ENCODE measurements around the gene MSLN.

Gene MSLN

GRCh38 chr16:724188-725040 is 36.1 kb upstream of the MSLN start:
- DNase-seq: no peak

GRCh38 chr16:725041-725376 is 35.5 kb upstream of the MSLN start:
- no peak for DNase-seq

GRCh38 chr16:725463-726187 is 34.9 kb upstream of the MSLN start:
- no peak for DNase-seq

DNA sequence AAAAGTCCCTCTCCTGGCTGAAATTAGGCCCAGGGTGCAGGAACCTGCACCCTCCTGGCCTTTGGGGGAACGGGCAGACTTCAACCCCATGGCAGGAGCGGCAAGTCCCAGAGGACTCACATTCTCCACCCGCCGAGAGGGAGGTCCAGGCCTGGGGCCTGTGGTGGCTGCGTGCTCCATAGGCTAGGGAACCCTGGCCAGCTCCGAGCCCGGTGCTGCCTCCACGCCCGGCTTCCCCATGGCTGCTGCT is 34.4 kb upstream of the MSLN start:
- DNase-seq: no peak

DNA sequence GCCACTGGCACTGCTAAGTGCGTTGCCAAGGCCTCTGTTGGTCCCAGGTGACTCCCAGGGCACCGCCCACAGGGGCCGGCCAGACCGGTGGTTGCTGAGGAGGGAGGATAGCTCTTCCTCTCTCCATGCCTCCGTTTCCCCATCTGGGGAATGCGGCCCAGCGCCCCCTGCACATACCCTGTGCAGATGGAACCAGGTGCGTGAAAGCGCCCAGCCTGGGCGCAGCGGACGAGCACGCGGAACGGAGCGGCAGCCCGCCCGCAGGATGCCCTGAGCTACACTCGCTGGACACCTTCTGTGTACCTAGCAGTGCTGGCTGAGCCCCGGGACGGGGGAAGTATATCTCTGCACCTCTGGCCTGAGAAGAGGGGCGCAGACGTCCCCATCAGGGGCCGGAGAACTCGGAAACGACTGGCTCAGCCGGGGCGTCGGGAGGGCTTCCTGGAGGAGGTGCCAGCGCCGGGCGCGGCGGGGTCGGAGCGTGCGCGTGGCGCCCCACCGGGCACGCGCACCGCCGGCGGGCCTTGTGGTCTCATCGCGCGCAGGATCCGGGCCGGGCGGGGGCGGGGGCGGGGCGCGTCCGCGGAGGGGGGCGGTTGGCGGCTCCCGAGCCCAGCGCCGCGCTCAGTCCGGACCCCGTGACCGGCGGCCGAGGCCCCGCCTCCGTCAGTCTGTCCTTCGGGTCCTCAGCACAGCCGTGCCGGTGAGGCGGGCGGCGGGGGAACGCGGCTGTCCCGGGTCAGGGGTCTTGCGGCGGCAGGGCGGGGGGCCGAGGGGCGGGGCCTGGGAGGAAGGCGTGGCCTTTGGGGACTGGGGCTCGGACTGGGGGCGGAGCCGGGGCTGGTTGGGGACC is 33.9 kb upstream of the MSLN start, which contains the start of the genes CCDC78 and HAGHL:
Gene CCDC78 (minus strand): TSS at position 6 of the 853 bp plus-strand sequence. CDS start 76 bp downstream, outside the sequence.
Gene HAGHL (plus strand): TSS at position 669 of the 853 bp plus-strand sequence. CDS start 404 bp downstream, outside the sequence.
- no peak for DNase-seq

DNA sequence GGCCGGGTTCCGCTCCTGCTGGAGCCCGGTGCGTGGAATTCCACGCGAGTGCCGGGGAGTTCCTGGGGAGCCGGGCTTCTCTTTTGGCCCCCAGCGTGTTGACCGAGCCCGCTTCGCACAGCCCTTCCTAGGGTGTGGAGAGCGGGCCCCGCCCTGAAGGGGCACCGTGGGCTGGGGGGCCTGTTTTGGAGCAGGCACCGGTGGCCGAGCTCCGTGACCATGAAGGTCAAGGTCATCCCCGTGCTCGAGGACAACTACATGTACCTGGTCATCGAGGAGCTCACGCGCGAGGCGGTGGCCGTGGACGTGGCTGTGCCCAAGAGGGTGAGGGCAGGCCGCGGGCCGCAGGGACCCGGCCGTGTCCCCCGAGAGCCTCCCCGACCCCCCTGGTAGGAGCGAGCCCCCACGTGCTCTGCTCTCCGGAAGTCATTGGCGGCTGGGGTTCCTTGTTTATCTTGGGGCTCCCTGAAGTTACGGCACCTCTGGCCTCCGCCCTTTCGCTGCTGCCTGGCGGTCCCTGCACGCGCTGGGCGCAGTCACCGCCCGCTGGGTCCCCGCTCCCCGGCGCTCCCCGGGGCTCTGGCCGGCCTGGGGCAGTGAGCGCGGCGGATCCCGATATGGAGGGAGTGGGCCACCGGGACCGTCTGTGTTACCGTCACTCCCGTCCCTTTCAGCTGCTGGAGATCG is 33.1 kb upstream of the MSLN start:
- DNase-seq: no peak

DNA sequence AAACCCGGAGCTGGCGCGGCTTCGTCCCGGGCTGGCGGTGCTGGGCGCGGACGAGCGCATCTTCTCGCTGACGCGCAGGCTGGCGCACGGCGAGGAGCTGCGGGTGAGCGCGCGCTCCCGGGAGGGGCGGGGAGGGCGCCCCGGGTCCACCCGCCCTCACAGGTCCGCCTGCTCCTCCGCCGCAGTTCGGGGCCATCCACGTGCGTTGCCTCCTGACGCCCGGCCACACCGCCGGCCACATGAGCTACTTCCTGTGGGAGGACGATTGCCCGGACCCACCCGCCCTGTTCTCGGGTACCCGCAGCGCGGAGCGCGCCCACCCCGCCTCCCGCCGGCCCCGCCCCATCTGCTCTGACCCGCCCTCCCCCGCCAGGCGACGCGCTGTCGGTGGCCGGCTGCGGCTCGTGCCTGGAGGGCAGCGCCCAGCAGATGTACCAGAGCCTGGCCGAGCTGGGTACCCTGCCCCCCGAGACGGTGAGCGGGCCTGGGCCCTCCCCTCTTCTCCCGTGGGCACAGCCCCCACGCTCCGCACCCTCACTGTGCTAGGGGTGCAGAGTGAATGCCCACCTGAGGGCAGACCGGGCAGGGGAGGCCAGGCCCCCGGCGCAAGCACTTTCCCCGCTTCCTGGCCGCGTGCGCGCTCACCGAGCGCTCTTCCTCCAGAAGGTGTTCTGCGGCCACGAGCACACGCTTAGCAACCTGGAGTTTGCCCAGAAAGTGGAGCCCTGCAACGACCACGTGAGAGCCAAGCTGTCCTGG is 32.2 kb upstream of the MSLN start:
- no peak for DNase-seq

DNA sequence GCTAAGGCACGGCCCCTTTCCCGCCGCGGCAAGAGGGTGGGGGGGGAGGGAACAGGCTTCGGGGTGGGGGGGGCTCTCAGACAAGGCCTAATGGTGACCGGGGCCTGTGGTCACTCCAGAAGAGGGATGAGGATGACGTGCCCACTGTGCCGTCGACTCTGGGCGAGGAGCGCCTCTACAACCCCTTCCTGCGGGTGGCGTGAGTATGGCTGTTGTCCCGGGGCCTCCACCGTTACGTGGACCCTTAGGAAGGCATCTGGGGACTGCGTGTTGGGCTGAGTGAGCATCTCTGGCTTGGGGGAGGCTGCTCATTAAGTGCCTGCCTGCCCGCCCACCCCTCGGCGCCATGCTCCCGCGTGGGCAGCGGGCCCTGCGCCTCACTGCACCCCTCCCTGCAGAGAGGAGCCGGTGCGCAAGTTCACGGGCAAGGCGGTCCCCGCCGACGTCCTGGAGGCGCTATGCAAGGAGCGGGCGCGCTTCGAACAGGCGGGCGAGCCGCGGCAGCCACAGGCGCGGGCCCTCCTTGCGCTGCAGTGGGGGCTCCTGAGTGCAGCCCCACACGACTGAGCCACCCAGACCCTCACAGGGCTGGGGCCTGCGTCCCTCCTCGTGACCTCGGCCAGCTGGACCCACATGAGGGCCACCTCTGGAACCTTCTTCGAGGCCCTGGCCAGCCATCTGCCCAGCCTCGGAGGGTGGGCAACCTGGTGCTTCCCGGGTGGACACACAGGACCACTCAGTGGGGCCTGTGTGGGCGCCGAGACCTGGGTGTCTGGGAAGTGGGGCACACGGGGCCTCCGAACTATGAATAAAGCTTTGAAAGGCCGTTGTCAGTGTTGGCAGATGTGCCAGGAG is 31.4 kb upstream of the MSLN start:
- DNase-seq: no peak

DNA sequence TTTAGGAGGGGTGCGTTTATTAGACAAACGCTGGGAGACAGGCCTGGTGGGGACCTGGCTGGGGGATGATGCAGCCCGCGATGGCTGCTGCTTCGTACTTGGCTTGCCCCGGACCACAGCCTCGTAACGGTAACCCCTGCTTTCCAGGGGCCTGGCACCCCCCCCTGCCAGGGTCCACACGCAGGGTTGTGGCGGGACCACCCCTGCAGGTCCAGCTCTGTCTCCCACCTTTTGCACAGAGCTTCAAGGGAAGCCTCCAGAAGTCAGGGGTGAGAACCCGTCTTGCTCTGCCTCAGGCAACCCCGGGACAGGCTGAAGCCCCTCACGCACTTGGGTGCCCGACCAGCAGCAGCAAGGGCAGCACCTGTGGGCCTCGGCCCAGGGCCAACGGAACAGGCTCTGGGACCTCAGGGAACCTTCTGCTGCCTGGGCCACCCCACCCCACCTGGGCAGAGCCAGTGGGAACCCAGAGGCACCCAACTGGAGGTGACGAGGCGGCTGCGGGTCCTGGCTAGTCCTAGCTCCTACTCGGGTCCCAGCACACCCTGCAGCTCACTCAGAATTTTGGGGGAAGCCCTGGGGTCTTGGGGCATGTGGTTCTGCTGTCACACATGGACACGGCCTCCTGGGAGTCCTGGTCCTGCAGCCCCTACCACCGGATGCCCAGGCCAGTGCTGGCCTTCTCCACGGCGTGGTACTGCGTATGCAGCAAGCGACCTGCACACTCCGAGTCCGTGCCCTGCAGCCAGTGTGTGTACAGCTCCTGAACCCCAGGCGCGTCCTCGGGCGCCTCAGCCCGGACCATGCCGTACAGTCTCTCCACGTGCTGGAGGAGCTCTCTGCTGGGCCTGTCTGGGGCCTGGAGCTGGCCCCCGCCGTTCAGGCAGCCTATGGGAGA is 30.5 kb upstream of the MSLN start:
- DNase-seq: no peak

- no peak for DNase-seq
These were observed 29.6 kb upstream of the MSLN start for GRCh38 chr16:730666-731509.

- no peak for DNase-seq
These were observed 28.2 kb upstream of the MSLN start for GRCh38 chr16:732332-732731.

GRCh38 chr16:732936-733335 is 27.6 kb upstream of the MSLN start:
- no peak for DNase-seq

- DNase-seq: no peak
These were observed 26.9 kb upstream of the MSLN start for GRCh38 chr16:733382-734207.

DNA sequence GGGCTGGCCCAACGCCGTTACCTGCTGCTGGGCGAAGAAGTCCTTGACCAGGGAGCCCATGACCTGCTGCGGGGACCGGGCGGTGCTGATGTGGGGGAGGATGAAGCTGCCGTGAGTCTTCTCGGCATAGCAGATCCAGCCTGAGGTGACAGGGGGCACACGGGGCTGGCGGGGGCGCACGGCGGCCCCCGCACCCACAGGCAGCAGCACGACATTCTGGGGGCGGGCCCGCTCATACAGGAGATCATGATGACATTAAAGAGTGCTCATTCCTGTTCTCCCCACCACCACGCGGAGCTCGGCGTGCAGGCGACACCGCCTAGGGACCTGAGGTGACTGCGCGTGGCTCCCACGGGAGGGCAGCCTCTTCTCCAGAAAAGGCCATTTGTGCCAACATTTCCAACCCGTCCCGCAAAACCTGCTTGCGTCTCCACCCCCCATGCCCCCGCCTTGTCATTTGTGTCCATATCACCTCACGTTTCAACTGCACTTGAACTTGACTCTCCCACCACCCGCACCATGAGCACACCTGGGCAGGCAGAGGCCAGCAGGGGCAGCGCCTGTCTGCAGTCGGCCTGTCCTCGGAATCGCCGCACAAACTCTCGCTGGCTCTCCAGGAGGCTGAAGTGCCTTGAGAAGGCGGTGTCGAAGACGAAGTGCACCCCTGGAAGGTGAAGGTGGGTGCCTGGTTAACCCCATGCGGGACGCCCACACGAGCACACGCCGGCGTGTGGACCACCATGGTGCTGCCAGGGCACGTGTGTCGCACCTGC is 26.1 kb upstream of the MSLN start:
- no peak for DNase-seq

- no peak for DNase-seq
These were observed 25.3 kb upstream of the MSLN start for GRCh38 chr16:734981-735881.

GRCh38 chr16:735982-736453 is 24.5 kb upstream of the MSLN start:
- no peak for DNase-seq
